Progenitor cell of endocrine pancreas (in vitro differentiated cells): ENCODE data around the gene GUCY2D. TPM values are rescaled to one million over a fixed set of nuclear protein-coding genes. Genes with fewer than 3 reads are reported as not detected.

Experiments used
- DNase-seq: peaks from one replicate; pipeline ENCODE4 v3.0.0; 2021; ENCODE audit warnings: low spot score; ENCODE audit not compliant: unreplicated experiment
- H3K27ac Mint-ChIP-seq: 2 replicates; pipeline ENCODE4 v1.8.0; 2021; ENCODE audit warnings: mild to moderate bottlenecking, moderate library complexity, mixed read lengths
- H3K27me3 Mint-ChIP-seq: 2 replicates; pipeline ENCODE4 v1.8.0; 2021; ENCODE audit warnings: mixed read lengths
- H3K36me3 Mint-ChIP-seq: 2 replicates; pipeline ENCODE4 v1.8.0; 2022; ENCODE audit warnings: mixed read lengths; ENCODE audit not compliant: insufficient read depth
- H3K4me1 Mint-ChIP-seq: 2 replicates; pipeline ENCODE4 v1.8.0; 2021; ENCODE audit warnings: low read depth, mixed read lengths
- H3K4me3 Mint-ChIP-seq: 2 replicates; pipeline ENCODE4 v1.8.0; 2021; ENCODE audit warnings: low read depth, mild to moderate bottlenecking, moderate library complexity, mixed read lengths
- H3K9me3 Mint-ChIP-seq: 2 replicates; pipeline ENCODE4 v1.8.0; 2021; ENCODE audit warnings: low read depth, mixed read lengths
- CTCF ChIP-seq: fragments of 200-600 bp; sonication (generic); IDR thresholded peaks from one replicate; pipeline ENCODE4 v1.5.0; 2021; ENCODE audit warnings: antibody characterized with exemption, mild to moderate bottlenecking; ENCODE audit not compliant: unreplicated experiment
- total RNA-seq: library from RNA; stranded (reverse); gene quantifications from 2 replicates; pipeline ENCODE4 v1.2.1, GENCODE V29; 2021

The GUCY2D gene
- total RNA-seq, 1 donor from 2014 or later: not detected

GRCh38 chr17:8044819-8045810 is 42.7 kb downstream of the GUCY2D start:
- no peak for TF ChIP-seq CTCF
- no peak for DNase-seq
- Mint-ChIP-seq H3K36me3 (no peaks in the 10 kb centered on the region), H3K27me3 (peaks cover 87% of the 10 kb centered on the region), H3K27ac (no peak overlapping the region), H3K4me3 (no peak overlapping the region), H3K9me3 (no peaks in the 10 kb centered on the region), H3K4me1 (no peaks in the 10 kb centered on the region)

GRCh38 chr17:8046306-8046928 is 44.0 kb downstream of the GUCY2D start:
- DNase-seq: no peak
- Mint-ChIP-seq H3K4me3 (no peak overlapping the region), H3K9me3 (no peaks in the 10 kb centered on the region), H3K27ac (no peak overlapping the region), H3K4me1 (no peaks in the 10 kb centered on the region), H3K36me3 (no peaks in the 10 kb centered on the region), H3K27me3 (peaks cover 81% of the 10 kb centered on the region)
- no peak for TF ChIP-seq CTCF

GRCh38 chr17:8046929-8047768 is 44.7 kb downstream of the GUCY2D start:
- DNase-seq: no peak
- no peaks in the 10 kb centered on the region for H3K9me3 Mint-ChIP-seq
- TF ChIP-seq CTCF: no peak
- no peak overlapping the region for H3K27ac Mint-ChIP-seq
- no peak overlapping the region for H3K4me3 Mint-ChIP-seq
- H3K36me3 Mint-ChIP-seq: no peaks in the 10 kb centered on the region
- no peaks in the 10 kb centered on the region for H3K4me1 Mint-ChIP-seq
- peaks cover 77% of the 10 kb centered on the region for H3K27me3 Mint-ChIP-seq

GRCh38 chr17:8047769-8048110 is 45.3 kb downstream of the GUCY2D start:
- Mint-ChIP-seq H3K27me3 (peaks cover 71% of the 10 kb centered on the region), H3K4me3 (no peak overlapping the region)
- DNase-seq: no peak

More at GRCh38 chr17:8047769-8048110, 45.3 kb downstream of the GUCY2D start:
- Mint-ChIP-seq H3K27ac (no peak overlapping the region), H3K36me3 (no peaks in the 10 kb centered on the region), H3K9me3 (no peaks in the 10 kb centered on the region), H3K4me1 (no peaks in the 10 kb centered on the region)
- TF ChIP-seq CTCF: no peak
